HepG2 (cell line): Measurements from ENCODE around the gene KISS1R. TPM values are rescaled to one million over a fixed set of nuclear protein-coding genes. Genes with fewer than 3 reads are reported as not detected.

Experiments
- ADNP ChIP-seq: sonication (generic); formaldehyde crosslinking; IDR thresholded peaks from 2 replicates; pipeline ENCODE4 v1.4.0; 2020; ENCODE audit warnings: missing genetic modification reagents
- AGO2 ChIP-seq: fragments of 200-400 bp; formaldehyde crosslinking; optimal IDR thresholded peaks from 2 replicates; pipeline ENCODE3; 2017; ENCODE audit warnings: mild to moderate bottlenecking, low read depth, low read length, moderate library complexity
- CBX1 ChIP-seq: IDR thresholded peaks from one replicate; pipeline ENCODE4 v1.6.1; 2016; ENCODE audit warnings: antibody characterized with exemption, low read depth
- ETV5 ChIP-seq: IDR thresholded peaks from 2 replicates; pipeline ENCODE4 v1.6.1; 2018; ENCODE audit warnings: missing biosample characterization, missing genetic modification reagents, inconsistent platforms, borderline replicate concordance
- HCFC1 ChIP-seq: fragments of 150-350 bp; IDR thresholded peaks from 2 replicates; pipeline ENCODE4 v1.6.1; 2014; ENCODE audit warnings: low read depth, low read length
- HDAC1 ChIP-seq: sonication (generic); formaldehyde crosslinking; IDR thresholded peaks from 2 replicates; pipeline ENCODE4 v1.5.1; 2020; ENCODE audit warnings: mild to moderate bottlenecking, missing genetic modification reagents
- HNF1B ChIP-seq: sonication (generic); formaldehyde crosslinking; IDR thresholded peaks from 2 replicates; pipeline ENCODE4 v1.5.1; 2020; ENCODE audit warnings: mild to moderate bottlenecking, moderate library complexity, missing genetic modification reagents
- HNF4A ChIP-seq: sonication (generic); formaldehyde crosslinking; IDR thresholded peaks from 2 replicates; pipeline ENCODE4 v1.4.0; 2020; ENCODE audit warnings: missing genetic modification reagents
- HNRNPLL ChIP-seq: fragments of 200-400 bp; formaldehyde crosslinking; IDR thresholded peaks from 2 replicates; pipeline ENCODE4 v1.6.1; 2017; ENCODE audit warnings: mild to moderate bottlenecking, low read depth, low read length; ENCODE audit not compliant: poor library complexity, severe bottlenecking
- KAT7 ChIP-seq: IDR thresholded peaks from 2 replicates; pipeline ENCODE4 v1.6.1; 2018; ENCODE audit warnings: borderline replicate concordance, missing compliant biosample characterization
- RFXANK ChIP-seq: IDR thresholded peaks from 2 replicates; pipeline ENCODE4 v1.6.1; 2016
- SOX6 ChIP-seq, 2 experiments: fragments of 450-650 bp in 1 of 2; sonication (generic) in 1 of 2; formaldehyde crosslinking in 1 of 2; IDR thresholded peaks; 2 replicates each; pipeline versions ENCODE4 v1.4.0 to v1.6.1; 2017 to 2020; ENCODE audit warnings: antibody characterized with exemption in 1 of 2, mild to moderate bottlenecking in 1 of 2, missing genetic modification reagents in 1 of 2
- ZNF124 ChIP-seq: sonication (generic); formaldehyde crosslinking; IDR thresholded peaks from 2 replicates; pipeline ENCODE4 v1.4.0; 2020; ENCODE audit warnings: missing genetic modification reagents
- ZNF318 ChIP-seq: sonication (generic); formaldehyde crosslinking; IDR thresholded peaks from 2 replicates; pipeline ENCODE4 v1.4.0; 2020; ENCODE audit warnings: mild to moderate bottlenecking, missing genetic modification reagents
- ZNF383 ChIP-seq: sonication (generic); formaldehyde crosslinking; IDR thresholded peaks from 2 replicates; pipeline ENCODE4 v1.4.0; 2020; ENCODE audit warnings: missing genetic modification reagents, mild to moderate bottlenecking, borderline replicate concordance
- ZNF605 ChIP-seq: sonication (generic); formaldehyde crosslinking; IDR thresholded peaks from 2 replicates; pipeline ENCODE4 v1.8.0; 2022; ENCODE audit warnings: mild to moderate bottlenecking, missing genetic modification reagents
- ZNF749 ChIP-seq: sonication (generic); formaldehyde crosslinking; IDR thresholded peaks from 2 replicates; pipeline ENCODE4 v1.8.0; 2022; ENCODE audit warnings: mild to moderate bottlenecking, missing genetic modification reagents, moderate library complexity, borderline replicate concordance
- polyA plus RNA-seq, 8 experiments: library from polyadenylated mRNA; depleted of rRNA in 3 of 8; stranded (reverse) in 7 of 8; unstranded in 1 of 8; fragments of >200 nt; fragmentation: Illumina TruSeq in 4 of 8; extraction: Trizol in 4 of 8; gene quantifications; 2 replicates each; pipeline versions ENCODE4 v1.2.1 to v1.2.3, GENCODE V29; 2011 to 2016; ENCODE audit warnings: low read depth in 4 of 8, missing spikeins in 1 of 8, mixed read lengths in 1 of 8; ENCODE audit not compliant: insufficient read depth in 1 of 8
- total RNA-seq, 5 experiments: library from RNA; depleted of rRNA; stranded (reverse); fragments of >200 nt; fragmentation: Illumina TruSeq; extraction: Trizol; gene quantifications; 2 replicates each; pipeline ENCODE4 v1.2.3, GENCODE V29; 2016; ENCODE audit warnings: low read depth in 1 of 5
- TF ChIP-seq, protein P1 (sequence below): sonication (generic); formaldehyde crosslinking; IDR thresholded peaks from 2 replicates; pipeline ENCODE4 v1.4.0; 2020; ENCODE audit warnings: missing genetic modification reagents

The KISS1R gene
- total and polyA plus RNA-seq, 2 of the 13 experiments (the other 11 are each of a cell fraction or from before 2014, with no cell fraction given): 1.1 to 10.2 TPM

- TF ChIP-seq SOX6 (IDR thresholded peaks at IDR 0.05) (no peak), SOX6 (CRISPR knock-in tag; IDR thresholded peaks at IDR 0.05) (0 out of 2 replicates have a peak, but pooled peaks have one; percentile 9), ZNF605 (CRISPR knock-in tag) (peak; percentile 61; the same call in 1 of the 2 replicates), HNF1B (CRISPR knock-in tag) (no peak), ETV5 (CRISPR knock-in tag) (peak; percentile 4; the same call in 1 of the 2 replicates), ZNF124 (CRISPR knock-in tag) (0 out of 2 replicates have a peak, but pooled peaks have one; percentile 37), AGO2 (peak; percentile 84), HNRNPLL (peak; percentile 31), ADNP (0 out of 2 replicates have a peak, but pooled peaks have one; percentile 58), ZNF749 (CRISPR knock-in tag) (0 out of 2 replicates have a peak, but pooled peaks have one; percentile 28), CBX1 (peak; percentile 17), HNF4A (CRISPR knock-in tag) (peak; percentile 21; the same call in 1 of the 2 replicates), HCFC1 (no peak), KAT7 (peak; percentile 82; the same call in 1 of the 2 replicates), ZNF383 (CRISPR knock-in tag) (no peak), RFXANK (CRISPR knock-in tag) (no peak), HDAC1 (peak; percentile 60), ZNF318 (CRISPR knock-in tag) (no peak)
- TF ChIP-seq, protein P1, sequence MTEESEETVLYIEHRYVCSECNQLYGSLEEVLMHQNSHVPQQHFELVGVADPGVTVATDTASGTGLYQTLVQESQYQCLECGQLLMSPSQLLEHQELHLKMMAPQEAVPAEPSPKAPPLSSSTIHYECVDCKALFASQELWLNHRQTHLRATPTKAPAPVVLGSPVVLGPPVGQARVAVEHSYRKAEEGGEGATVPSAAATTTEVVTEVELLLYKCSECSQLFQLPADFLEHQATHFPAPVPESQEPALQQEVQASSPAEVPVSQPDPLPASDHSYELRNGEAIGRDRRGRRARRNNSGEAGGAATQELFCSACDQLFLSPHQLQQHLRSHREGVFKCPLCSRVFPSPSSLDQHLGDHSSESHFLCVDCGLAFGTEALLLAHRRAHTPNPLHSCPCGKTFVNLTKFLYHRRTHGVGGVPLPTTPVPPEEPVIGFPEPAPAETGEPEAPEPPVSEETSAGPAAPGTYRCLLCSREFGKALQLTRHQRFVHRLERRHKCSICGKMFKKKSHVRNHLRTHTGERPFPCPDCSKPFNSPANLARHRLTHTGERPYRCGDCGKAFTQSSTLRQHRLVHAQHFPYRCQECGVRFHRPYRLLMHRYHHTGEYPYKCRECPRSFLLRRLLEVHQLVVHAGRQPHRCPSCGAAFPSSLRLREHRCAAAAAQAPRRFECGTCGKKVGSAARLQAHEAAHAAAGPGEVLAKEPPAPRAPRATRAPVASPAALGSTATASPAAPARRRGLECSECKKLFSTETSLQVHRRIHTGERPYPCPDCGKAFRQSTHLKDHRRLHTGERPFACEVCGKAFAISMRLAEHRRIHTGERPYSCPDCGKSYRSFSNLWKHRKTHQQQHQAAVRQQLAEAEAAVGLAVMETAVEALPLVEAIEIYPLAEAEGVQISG (CRISPR knock-in tag): peak; percentile 38; the same call in 1 of the 2 replicates
These were observed 8.0 kb downstream of the KISS1R start (continued) for GRCh38 chr19:925087-925525.
